HepG2 (cell line): Measurements from ENCODE around the gene CHAF1A. TPM values are rescaled to one million over a fixed set of nuclear protein-coding genes. Genes with fewer than 3 reads are reported as not detected.
A peak's percentile ranks its signal among the peaks of the same experiment; 100 is the strongest.

ENCODE experiments used
- ATF6 ChIP-seq: sonication (generic); formaldehyde crosslinking; conservative IDR thresholded peaks from 2 replicates; pipeline ENCODE4 v1.4.0; 2020; ENCODE audit warnings: missing genetic modification reagents
- CC2D1A ChIP-seq: sonication (generic); formaldehyde crosslinking; IDR thresholded peaks from 2 replicates; pipeline ENCODE4 v1.8.1; 2023; ENCODE audit warnings: mild to moderate bottlenecking, missing genetic modification reagents
- ELK4 ChIP-seq: sonication (generic); formaldehyde crosslinking; IDR thresholded peaks from 2 replicates; pipeline ENCODE4 v1.9.0; 2021; ENCODE audit warnings: missing genetic modification reagents, borderline replicate concordance
- FOXP4 ChIP-seq: sonication (generic); formaldehyde crosslinking; IDR thresholded peaks from 2 replicates; pipeline ENCODE4 v1.4.0; 2020; ENCODE audit warnings: missing genetic modification reagents
- GMEB1 ChIP-seq: sonication (generic); formaldehyde crosslinking; IDR thresholded peaks from 2 replicates; pipeline ENCODE4 v1.5.1; 2020; ENCODE audit warnings: missing genetic modification reagents, mild to moderate bottlenecking, borderline replicate concordance
- KDM4B ChIP-seq: sonication (generic); formaldehyde crosslinking; IDR thresholded peaks from 2 replicates; pipeline ENCODE4 v1.4.0; 2020; ENCODE audit warnings: missing genetic modification reagents
- MTF1 ChIP-seq: sonication (generic); formaldehyde crosslinking; IDR thresholded peaks from 2 replicates; pipeline ENCODE4 v1.5.0; 2020; ENCODE audit warnings: missing genetic modification reagents
- NR2F2 ChIP-seq: IDR thresholded peaks from 2 replicates; pipeline ENCODE4 v1.6.1; 2012; ENCODE audit warnings: low read depth, inconsistent platforms, borderline replicate concordance
- PBX2 ChIP-seq: IDR thresholded peaks from 2 replicates; pipeline ENCODE4 v1.6.1; 2016; ENCODE audit warnings: control low read depth
- POLR2G ChIP-seq: fragments of 200-400 bp; formaldehyde crosslinking; IDR thresholded peaks from 2 replicates; pipeline ENCODE4 v1.6.1; 2018; ENCODE audit warnings: mild to moderate bottlenecking, low read depth, low read length, moderate library complexity
- SALL1 ChIP-seq: sonication (generic); formaldehyde crosslinking; IDR thresholded peaks from 2 replicates; pipeline ENCODE4 v1.8.0; 2022; ENCODE audit warnings: mild to moderate bottlenecking, missing genetic modification reagents
- SMARCC2 ChIP-seq: fragments of 450-650 bp; IDR thresholded peaks from 2 replicates; pipeline ENCODE4 v1.6.1; 2017; ENCODE audit warnings: antibody characterized with exemption, mild to moderate bottlenecking
- SRSF1 ChIP-seq: fragments of 200-400 bp; formaldehyde crosslinking; optimal IDR thresholded peaks from 2 replicates; pipeline ENCODE3; 2017; ENCODE audit warnings: mild to moderate bottlenecking, low read depth, low read length, moderate library complexity
- TAF15 ChIP-seq: fragments of 200-400 bp; formaldehyde crosslinking; IDR thresholded peaks from one replicate; pipeline ENCODE4 v1.6.1; 2018; ENCODE audit warnings: mild to moderate bottlenecking, low read depth, low read length; ENCODE audit not compliant: poor library complexity, severe bottlenecking
- TBL1XR1 ChIP-seq: fragments of 150-350 bp; IDR thresholded peaks from 2 replicates; pipeline ENCODE4 v1.6.1; 2014; ENCODE audit warnings: borderline replicate concordance, low read length; ENCODE audit not compliant: partially characterized antibody
- TBX3 ChIP-seq: fragments of 450-650 bp; IDR thresholded peaks from 2 replicates; pipeline ENCODE4 v1.6.1; 2017; ENCODE audit warnings: antibody characterized with exemption, mild to moderate bottlenecking, inconsistent platforms, borderline replicate concordance
- ZNF317 ChIP-seq: sonication (generic); formaldehyde crosslinking; IDR thresholded peaks from 2 replicates; pipeline ENCODE4 v1.5.0; 2020; ENCODE audit warnings: mild to moderate bottlenecking, missing genetic modification reagents
- ZNF382 ChIP-seq: sonication (generic); formaldehyde crosslinking; IDR thresholded peaks from 2 replicates; pipeline ENCODE4 v1.5.0; 2020; ENCODE audit warnings: missing genetic modification reagents, mild to moderate bottlenecking, borderline replicate concordance
- ZNF770 ChIP-seq: sonication (generic); formaldehyde crosslinking; IDR thresholded peaks from 2 replicates; pipeline ENCODE4 v1.5.0; 2020; ENCODE audit warnings: mild to moderate bottlenecking, missing genetic modification reagents
- polyA plus RNA-seq, 8 experiments: library from polyadenylated mRNA; depleted of rRNA in 3 of 8; stranded (reverse) in 7 of 8; unstranded in 1 of 8; fragments of >200 nt; fragmentation: Illumina TruSeq in 4 of 8; extraction: Trizol in 4 of 8; gene quantifications; 2 replicates each; pipeline versions ENCODE4 v1.2.1 to v1.2.3, GENCODE V29; 2011 to 2016; ENCODE audit warnings: low read depth in 4 of 8, missing spikeins in 1 of 8, mixed read lengths in 1 of 8; ENCODE audit not compliant: insufficient read depth in 1 of 8
- total RNA-seq, 5 experiments: library from RNA; depleted of rRNA; stranded (reverse); fragments of >200 nt; fragmentation: Illumina TruSeq; extraction: Trizol; gene quantifications; 2 replicates each; pipeline ENCODE4 v1.2.3, GENCODE V29; 2016; ENCODE audit warnings: low read depth in 1 of 5

Gene CHAF1A
- total and polyA plus RNA-seq, 2 of the 13 experiments (the other 11 are each of a cell fraction or from before 2014, with no cell fraction given): 11.0 to 34.8 TPM

GRCh38 chr19:4457654-4458395 is 55.4 kb downstream of the CHAF1A start, which contains the start of gene UBXN6 (continued):
- TF ChIP-seq ATF6 (CRISPR knock-in tag) (no peak), ELK4 (peak; percentile 42; the same call in 1 of the 2 replicates), ZNF770 (CRISPR knock-in tag) (no peak), NR2F2 (no peak), CC2D1A (CRISPR knock-in tag) (0 out of 2 replicates have a peak, but pooled peaks have one; percentile 19), SMARCC2 (no peak), POLR2G (peak; percentile 40; the same call in 1 of the 2 replicates), KDM4B (CRISPR knock-in tag) (no peak), SALL1 (CRISPR knock-in tag) (peak; percentile 79), SRSF1 (no peak), TBL1XR1 (peak; percentile 48), ZNF317 (CRISPR knock-in tag) (no peak), ZNF382 (CRISPR knock-in tag) (no peak), TBX3 (no peak), TAF15 (peak; percentile 29), GMEB1 (CRISPR knock-in tag) (peak; percentile 76), PBX2 (CRISPR knock-in tag) (no peak), FOXP4 (CRISPR knock-in tag) (peak; percentile 31; the same call in 1 of the 2 replicates), MTF1 (CRISPR knock-in tag) (no peak)
